Measurements from ENCODE around the gene C19orf38. TPM values are rescaled to one million over a fixed set of nuclear protein-coding genes. Genes with fewer than 3 reads are reported as not detected.

The C19orf38 gene
- total and polyA plus RNA-seq, 2 donors (not counting 3 experiments of a cell fraction or from before 2014, with no cell fraction given): not detected

GRCh38 chr19:10872546-10873107 is 24.4 kb downstream of the C19orf38 start:
- no peaks in the 10 kb centered on the region for H3K9me1 ChIP-seq (replicated peaks; ENCODE audit: control insufficient read depth, extremely low read depth, insufficient read depth, low read length)
- H2AFZ ChIP-seq (ENCODE audit: low read depth, low read length): peak overlapping the region; percentile 90
- no peaks in the 10 kb centered on the region for H3K27me3 ChIP-seq (ENCODE audit: control insufficient read depth in 2 of 2, insufficient read depth in 2 of 2, low read length in 2 of 2)
- H3K4me3 ChIP-seq (replicated peaks in 1 of 3; ENCODE audit: insufficient read depth in 1 of 3, low read depth in 1 of 3, low read length in 3 of 3): peak overlapping the region; percentile 60 to 100 (median 99)
- intact Hi-C loops (cut with micrococcal nuclease): loop anchor here (5.0 kb wide), 1 partner anchor 55 kb away; the partner anchor contains the start of genes TIMM29 and YIPF2
- peak overlapping the region; percentile 73 for H3K9ac ChIP-seq (replicated peaks; ENCODE audit: extremely low read depth, insufficient read depth, low read length)
- peaks cover 51% of the 10 kb centered on the region for H3K79me2 ChIP-seq (ENCODE audit: control insufficient read depth, insufficient read depth, low read length)
- ChIA-PET POLR2A (no interaction called here), CTCF (interaction anchor here (0.7 to 1.8 kb wide), 13 partner anchors 8 to 155 kb away, joined by 3 to 7 read pairs (median 4); partner anchors contain the start of gene DNM2)
- peak overlapping the region; percentile 94 for H3K4me2 ChIP-seq (ENCODE audit: insufficient read depth, low read length)
- no peak overlapping the region for H3K27ac ChIP-seq (ENCODE audit: insufficient read depth, low read depth, low read length)
- dilution Hi-C loops (cut with MboI; ENCODE audit: extremely low pct_ligation_motif_present, low sequenced_read_pairs): no loop called here
- DNase-seq (ENCODE audit: low read depth, low spot score) (peak; percentile 22), FAIRE-seq (no peak)
- no peaks in the 10 kb centered on the region for H3K36me3 ChIP-seq (ENCODE audit: control insufficient read depth in 2 of 2, extremely low read depth in 1 of 2, insufficient read depth in 2 of 2, low read length in 2 of 2)
- no TSS peak for BruUV-seq (replicated peaks)
- peaks cover 12% of the 10 kb centered on the region for H3K4me1 ChIP-seq (ENCODE audit: control insufficient read depth, extremely low read depth, insufficient read depth, low read length)
- TF ChIP-seq MYC (IDR thresholded peaks at IDR 0.05; ENCODE audit: low read depth, low read length) (no peak), MAX (IDR thresholded peaks at IDR 0.05; ENCODE audit: insufficient read depth, insufficient read length) (no peak), FOS (IDR thresholded peaks at IDR 0.05; ENCODE audit: borderline replicate concordance, insufficient read depth, low read length) (no peak)
- H4K20me1 ChIP-seq (replicated peaks; ENCODE audit: control insufficient read depth, extremely low read depth, insufficient read depth, low read length): no peaks in the 10 kb centered on the region
- H3K9me3 ChIP-seq (replicated peaks; ENCODE audit: control insufficient read depth, insufficient read depth, low read length): no peaks in the 10 kb centered on the region

GRCh38 chr19:10874024-10874423 is 25.8 kb downstream of the C19orf38 start:
- CTCF ChIA-PET: interaction anchor here (1.7 kb wide), 1 partner anchor 9 kb away, joined by 5 read pairs; no protein-coding TSS in a partner anchor
- POLR2A ChIA-PET: no interaction called here

More at GRCh38 chr19:10874024-10874423, 25.8 kb downstream of the C19orf38 start:
- Histone ChIP-seq H3K4me1 (ENCODE audit: control insufficient read depth, extremely low read depth, insufficient read depth, low read length) (peaks cover 12% of the 10 kb centered on the region), H3K4me3 (replicated peaks in 1 of 3; ENCODE audit: insufficient read depth in 1 of 3, low read depth in 1 of 3, low read length in 3 of 3) (no peak overlapping the region), H3K9ac (replicated peaks; ENCODE audit: extremely low read depth, insufficient read depth, low read length) (no peak overlapping the region), H2AFZ (ENCODE audit: low read depth, low read length) (no peak overlapping the region), H3K9me3 (replicated peaks; ENCODE audit: control insufficient read depth, insufficient read depth, low read length) (no peaks in the 10 kb centered on the region), H3K27me3 (ENCODE audit: control insufficient read depth in 2 of 2, insufficient read depth in 2 of 2, low read length in 2 of 2) (no peaks in the 10 kb centered on the region), H3K79me2 (ENCODE audit: control insufficient read depth, insufficient read depth, low read length) (peaks cover 61% of the 10 kb centered on the region), H3K4me2 (ENCODE audit: insufficient read depth, low read length) (no peak overlapping the region), H3K36me3 (ENCODE audit: control insufficient read depth in 2 of 2, extremely low read depth in 1 of 2, insufficient read depth in 2 of 2, low read length in 2 of 2) (no peaks in the 10 kb centered on the region), H3K9me1 (replicated peaks; ENCODE audit: control insufficient read depth, extremely low read depth, insufficient read depth, low read length) (no peaks in the 10 kb centered on the region), H3K27ac (ENCODE audit: insufficient read depth, low read depth, low read length) (no peak overlapping the region), H4K20me1 (replicated peaks; ENCODE audit: control insufficient read depth, extremely low read depth, insufficient read depth, low read length) (no peaks in the 10 kb centered on the region)
- BruUV-seq (replicated peaks): no TSS peak
- intact Hi-C loops (cut with micrococcal nuclease): loop anchor here (5.0 kb wide), 1 partner anchor 53 kb away; the partner anchor contains the start of genes TIMM29 and YIPF2
- dilution Hi-C loops (cut with MboI; ENCODE audit: extremely low pct_ligation_motif_present, low sequenced_read_pairs): no loop called here
- DNase-seq (ENCODE audit: low read depth, low spot score): no peak
- no peak for FAIRE-seq
- TF ChIP-seq POLR2AphosphoS5 (IDR thresholded peaks at IDR 0.05; ENCODE audit: insufficient read depth, low read depth, low read length): no peak
- no peak for TF ChIP-seq POLR2A (IDR thresholded peaks at IDR 0.05; ENCODE audit: low read depth, low read length)
- no peak for TF ChIP-seq GATA2 (IDR thresholded peaks at IDR 0.05; ENCODE audit: insufficient read depth, insufficient read length, low read depth, low read length)
- TF ChIP-seq CTCF (IDR thresholded peaks at IDR 0.05; ENCODE audit: extremely low read depth in 1 of 2, insufficient read depth in 1 of 2, low read depth in 1 of 2, low read length in 2 of 2): no peak
- no peak for TF ChIP-seq MAX (IDR thresholded peaks at IDR 0.05; ENCODE audit: insufficient read depth, insufficient read length)
- TF ChIP-seq JUN (IDR thresholded peaks at IDR 0.05; ENCODE audit: borderline replicate concordance, insufficient read depth, insufficient read length, low read depth): no peak
- TF ChIP-seq EZH2 (IDR thresholded peaks at IDR 0.05; ENCODE audit: borderline replicate concordance, low read depth, low read length, severe bottlenecking): no peak
- no peak for TF ChIP-seq FOS (IDR thresholded peaks at IDR 0.05; ENCODE audit: borderline replicate concordance, insufficient read depth, low read length)
- no peak for TF ChIP-seq MYC (IDR thresholded peaks at IDR 0.05; ENCODE audit: low read depth, low read length)

All from endothelial cell of umbilical vein (primary cell).